OCI-LY7 (cell line): ENCODE data around the gene GSG1L. TPM values are rescaled to one million over a fixed set of nuclear protein-coding genes. Genes with fewer than 3 reads are reported as not detected.

ENCODE experiments used
- BruUV-seq: library from RNA; stranded (reverse); fragments of 400-500 nt; replicated peaks from 2 replicates; lab custom pipeline; 2021; lab: Mats Ljungman, UMichigan
- CTCF ChIA-PET: fragments of 300-600 bp; sonication (Branson Sonifier 250); formaldehyde crosslinking; loops from one replicate; lab custom pipeline; 2022; ENCODE audit warnings: antibody characterized with exemption; ENCODE audit not compliant: unreplicated experiment; lab: Charles Lee
- POLR2A ChIA-PET: fragments of 300-600 bp; sonication (Branson Sonifier 250); formaldehyde crosslinking; loops from one replicate; lab custom pipeline; 2022; ENCODE audit warnings: antibody characterized with exemption; lab: Charles Lee
- DNase-seq: peaks from one replicate; pipeline ENCODE4 v3.0.0-alpha.2; 2015; ENCODE audit warnings: low spot score
- H2AFZ ChIP-seq: fragments of 200-600 bp; sonication (generic), shearing (Covaris generic); 2 replicates; pipeline ENCODE4 v1.6.1; 2014; ENCODE audit warnings: mild to moderate bottlenecking, antibody characterized with exemption, low read length, moderate library complexity
- H3K27ac ChIP-seq: fragments of 200-600 bp; sonication (generic); 2 replicates; pipeline ENCODE4 v1.5.1; 2014; ENCODE audit warnings: mixed run types, low read depth, mild to moderate bottlenecking, moderate library complexity, low read length, inconsistent platforms; ENCODE audit not compliant: poor library complexity, severe bottlenecking
- H3K36me3 ChIP-seq: fragments of 200-600 bp; sonication (generic); 2 replicates; pipeline ENCODE4 v1.6.1; 2014; ENCODE audit warnings: mild to moderate bottlenecking, antibody characterized with exemption, low read length, moderate library complexity, mixed read lengths; ENCODE audit not compliant: insufficient read depth
- H3K4me1 ChIP-seq: fragments of 200-600 bp; sonication (generic); 2 replicates; pipeline ENCODE4 v1.5.1; 2014; ENCODE audit warnings: mild to moderate bottlenecking, low read length; ENCODE audit not compliant: insufficient read depth, poor library complexity, severe bottlenecking
- H3K4me2 ChIP-seq: fragments of 200-600 bp; sonication (generic); 2 replicates; pipeline ENCODE4 v1.6.1; 2014; ENCODE audit warnings: mild to moderate bottlenecking, low read length
- H3K4me3 ChIP-seq: fragments of 200-600 bp; sonication (generic); 2 replicates; pipeline ENCODE4 v1.5.1; 2014; ENCODE audit warnings: mild to moderate bottlenecking, low read depth, low read length; ENCODE audit not compliant: poor library complexity, severe bottlenecking
- H3K79me2 ChIP-seq: fragments of 200-600 bp; sonication (generic); 2 replicates; pipeline ENCODE4 v1.6.1; 2016; ENCODE audit warnings: low read depth, mild to moderate bottlenecking, low read length, moderate library complexity, mixed read lengths; ENCODE audit not compliant: insufficient read depth
- H3K9me2 ChIP-seq: fragments of 200-600 bp; sonication (generic); 2 replicates; pipeline ENCODE4 v1.6.1; 2016; ENCODE audit warnings: mild to moderate bottlenecking, low read length, mixed read lengths; ENCODE audit not compliant: insufficient read depth
- H3K9me3 ChIP-seq: fragments of 200-600 bp; sonication (generic); 2 replicates; pipeline ENCODE4 v1.6.1; 2014; ENCODE audit warnings: mild to moderate bottlenecking, mixed run types, low read length, mixed read lengths
- H4K20me1 ChIP-seq: fragments of 200-600 bp; sonication (generic); 2 replicates; pipeline ENCODE4 v1.6.1; 2014; ENCODE audit warnings: mild to moderate bottlenecking, antibody characterized with exemption, low read length, moderate library complexity, mixed read lengths; ENCODE audit not compliant: insufficient read depth
- CTCF ChIP-seq: fragments of 200-600 bp; sonication (generic); conservative IDR thresholded peaks from 2 replicates; pipeline ENCODE4 v1.5.1; 2014; ENCODE audit warnings: mild to moderate bottlenecking, antibody characterized with exemption, low read length, moderate library complexity, mixed read lengths
- EZH2phosphoT487 ChIP-seq: fragments of 200-600 bp; sonication (generic); IDR thresholded peaks from 2 replicates; pipeline ENCODE4 v1.6.1; 2018; ENCODE audit warnings: low read depth, borderline replicate concordance, mild to moderate bottlenecking, mixed run types, antibody characterized with exemption, low read length, moderate library complexity, mixed read lengths
- intact Hi-C: fragments of 100-400 bp; cut with micrococcal nuclease; formaldehyde crosslinking; loops from one replicate; pipeline ENCODE4 v1.10.0; 2022; ENCODE audit not compliant: unreplicated experiment
- total RNA-seq, 2 experiments: library from RNA; depleted of rRNA in 1 of 2; stranded (reverse); fragments of >200 nt in 1 of 2; shearing (Covaris generic) in 1 of 2; gene quantifications; 2 replicates each; pipeline ENCODE4 v1.2.3, GENCODE V29; 2014 to 2022

Gene GSG1L
- total RNA-seq, 2 experiments from 2014 or later: not detected

GRCh38 chr16:27819881-27820610 is 243.5 kb downstream of the GSG1L start:
- TF ChIP-seq CTCF: no peak
- no peak for TF ChIP-seq EZH2phosphoT487
- H2AFZ ChIP-seq: no peak overlapping the region
- no peaks in the 10 kb centered on the region for H3K79me2 ChIP-seq
- H3K9me2 ChIP-seq: no peaks in the 10 kb centered on the region
- no TSS peak for BruUV-seq
- CTCF ChIA-PET: no interaction called here
- no peak overlapping the region for H3K4me2 ChIP-seq
- no peak overlapping the region for H3K27ac ChIP-seq
- H3K9me3 ChIP-seq: no peaks in the 10 kb centered on the region
- no peak for DNase-seq
- no peaks in the 10 kb centered on the region for H3K36me3 ChIP-seq
- H4K20me1 ChIP-seq: no peaks in the 10 kb centered on the region
- H3K4me1 ChIP-seq: no peaks in the 10 kb centered on the region
- intact Hi-C loops: no loop called here
- H3K4me3 ChIP-seq: no peak overlapping the region
- POLR2A ChIA-PET: no interaction called here

GRCh38 chr16:27819356-27819755 is 244.2 kb downstream of the GSG1L start:
- H3K4me2 ChIP-seq: no peak overlapping the region
- ChIA-PET POLR2A (no interaction called here), CTCF (no interaction called here)
- no TSS peak for BruUV-seq
- no peaks in the 10 kb centered on the region for H4K20me1 ChIP-seq
- no peak overlapping the region for H2AFZ ChIP-seq
- H3K9me3 ChIP-seq: no peaks in the 10 kb centered on the region
- H3K4me3 ChIP-seq: no peak overlapping the region
- no peak overlapping the region for H3K27ac ChIP-seq
- TF ChIP-seq CTCF (no peak), EZH2phosphoT487 (no peak)
- H3K9me2 ChIP-seq: no peaks in the 10 kb centered on the region
- H3K79me2 ChIP-seq: no peaks in the 10 kb centered on the region
- intact Hi-C loops: no loop called here
- H3K4me1 ChIP-seq: no peaks in the 10 kb centered on the region
- no peak for DNase-seq
- H3K36me3 ChIP-seq: no peaks in the 10 kb centered on the region

GRCh38 chr16:27818246-27818645 is 245.3 kb downstream of the GSG1L start:
- BruUV-seq: no TSS peak
- CTCF ChIA-PET: no interaction called here

More at GRCh38 chr16:27818246-27818645, 245.3 kb downstream of the GSG1L start:
- no peaks in the 10 kb centered on the region for H3K9me2 ChIP-seq
- H3K4me2 ChIP-seq: no peak overlapping the region
- no peak overlapping the region for H2AFZ ChIP-seq
- no peak overlapping the region for H3K4me3 ChIP-seq
- no peak for DNase-seq
- H3K4me1 ChIP-seq: no peaks in the 10 kb centered on the region
- no peaks in the 10 kb centered on the region for H4K20me1 ChIP-seq
- no peak for TF ChIP-seq CTCF
- no peak for TF ChIP-seq EZH2phosphoT487
- no peaks in the 10 kb centered on the region for H3K79me2 ChIP-seq
- intact Hi-C loops: no loop called here
- H3K27ac ChIP-seq: no peak overlapping the region
- POLR2A ChIA-PET: no interaction called here
- no peaks in the 10 kb centered on the region for H3K36me3 ChIP-seq
- no peaks in the 10 kb centered on the region for H3K9me3 ChIP-seq
